ENCODE results near the gene TMEM89.

TMEM89 gene

DNA sequence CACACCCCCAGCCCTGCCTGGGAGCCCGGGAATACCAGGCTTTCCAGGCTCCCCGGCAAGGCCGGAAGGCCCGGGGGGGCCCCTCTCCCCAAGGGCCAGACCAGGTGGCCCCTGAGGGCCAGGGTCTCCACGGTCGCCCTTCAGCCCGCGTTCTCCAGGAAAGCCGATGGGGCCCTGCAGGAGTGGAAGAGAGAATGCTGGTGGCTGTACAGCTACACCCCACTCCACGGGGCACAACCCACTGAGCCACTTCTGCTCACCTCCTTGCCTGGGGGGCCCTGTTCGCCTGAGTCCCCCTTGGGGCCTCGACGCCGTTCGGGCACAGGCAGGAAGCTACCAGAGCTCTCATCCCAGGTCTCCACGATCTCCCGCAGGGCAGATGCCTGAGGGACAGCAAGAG lies 46.2 kb downstream of the TMEM89 start:
- no peak overlapping the region for H3K4me2 ChIP-seq (ENCODE audit: low read length)
- H3K4me1 ChIP-seq (ENCODE audit: control insufficient read depth, insufficient read depth, low read length): no peaks in the 10 kb centered on the region
- no peak overlapping the region for H3K4me3 ChIP-seq (ENCODE audit: low read length)
- H3K9ac ChIP-seq (ENCODE audit: low read depth, low read length): no peak overlapping the region
- peaks cover 15% of the 10 kb centered on the region for H3K36me3 ChIP-seq (ENCODE audit: insufficient read depth, low read length)
- H3K27me3 ChIP-seq (ENCODE audit: control insufficient read depth, insufficient read depth, low read length): no peaks in the 10 kb centered on the region
- no peaks in the 10 kb centered on the region for H3K9me3 ChIP-seq (replicated peaks; ENCODE audit: low read length)

DNA sequence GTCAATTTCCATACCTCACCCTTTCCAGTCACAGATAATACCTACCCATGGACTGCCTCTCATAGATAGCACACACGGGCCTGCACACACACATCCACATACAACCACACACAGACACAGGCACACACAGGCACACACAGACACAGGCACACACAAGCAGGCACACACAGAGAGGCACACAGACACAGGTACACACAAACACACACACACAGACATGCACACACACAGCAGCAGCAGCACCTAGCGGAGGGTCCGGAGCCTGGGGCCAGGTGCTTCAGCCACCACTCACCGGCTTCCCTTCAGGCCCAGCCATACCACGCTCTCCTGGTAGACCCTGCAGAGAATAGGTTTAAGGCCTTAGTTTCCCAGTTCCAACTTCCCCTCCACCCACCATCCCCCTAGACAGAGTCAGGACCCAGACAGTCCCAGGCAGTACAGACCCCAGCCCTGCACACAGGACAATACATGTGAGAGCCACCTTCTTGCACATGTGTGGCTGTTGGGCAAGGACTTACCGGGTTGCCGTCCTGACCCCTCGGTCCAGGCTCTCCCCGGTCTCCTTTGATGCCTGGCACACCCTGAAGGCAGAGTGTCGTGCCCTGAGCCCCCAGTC lies 47.5 kb downstream of the TMEM89 start:
- Histone ChIP-seq H3K4me1 (ENCODE audit: control insufficient read depth, insufficient read depth, low read length) (no peaks in the 10 kb centered on the region), H3K9me3 (replicated peaks; ENCODE audit: low read length) (no peaks in the 10 kb centered on the region), H3K4me2 (ENCODE audit: low read length) (no peak overlapping the region), H3K36me3 (ENCODE audit: insufficient read depth, low read length) (peaks cover 13% of the 10 kb centered on the region), H3K4me3 (ENCODE audit: low read length) (no peak overlapping the region), H3K9ac (ENCODE audit: low read depth, low read length) (no peak overlapping the region), H3K27me3 (ENCODE audit: control insufficient read depth, insufficient read depth, low read length) (no peaks in the 10 kb centered on the region)

DNA sequence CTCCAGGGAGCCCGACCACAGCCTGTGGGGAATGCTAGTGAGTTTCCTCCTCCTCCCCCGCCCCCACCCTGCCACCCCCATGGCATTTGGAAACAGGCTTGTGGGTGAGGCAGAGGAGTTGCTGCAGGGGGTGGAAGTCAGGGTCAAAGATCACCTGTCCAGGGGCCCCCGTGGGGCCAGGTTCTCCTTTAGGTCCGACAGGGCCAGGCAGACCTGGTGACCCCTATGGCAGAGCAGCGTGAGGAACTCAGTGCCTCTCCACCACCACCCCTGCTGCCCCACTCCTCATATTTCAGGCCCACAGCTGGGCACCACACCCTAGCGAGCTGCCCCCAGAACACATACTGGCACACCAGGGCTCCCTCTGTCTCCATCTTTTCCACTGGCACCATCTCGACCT lies 49.1 kb downstream of the TMEM89 start:
- Histone ChIP-seq H3K4me3 (ENCODE audit: low read length) (no peak overlapping the region), H3K9ac (ENCODE audit: low read depth, low read length) (no peak overlapping the region), H3K4me2 (ENCODE audit: low read length) (no peak overlapping the region), H3K9me3 (replicated peaks; ENCODE audit: low read length) (no peaks in the 10 kb centered on the region), H3K36me3 (ENCODE audit: insufficient read depth, low read length) (peaks cover 9% of the 10 kb centered on the region), H3K27me3 (ENCODE audit: control insufficient read depth, insufficient read depth, low read length) (no peaks in the 10 kb centered on the region), H3K4me1 (ENCODE audit: control insufficient read depth, insufficient read depth, low read length) (no peaks in the 10 kb centered on the region)

DNA sequence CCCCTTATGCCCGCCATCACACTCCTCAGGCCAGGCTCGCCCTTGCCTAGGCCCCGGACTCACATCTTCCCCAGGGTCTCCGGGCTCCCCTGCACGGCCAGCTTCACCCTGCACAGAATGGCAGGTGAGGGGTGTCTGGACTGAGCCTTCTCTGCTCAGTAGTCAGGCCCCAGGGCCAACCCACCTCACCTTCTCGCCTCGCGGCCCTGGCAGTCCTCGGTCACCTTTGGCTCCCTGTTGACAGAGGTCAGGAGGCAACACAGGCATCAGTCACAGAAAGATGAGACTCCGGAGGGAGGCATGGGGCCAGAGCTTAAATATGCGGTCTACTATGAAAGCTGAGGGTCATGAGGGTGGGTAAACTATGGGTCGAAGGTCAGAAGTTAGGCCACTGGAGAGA lies 49.6 kb downstream of the TMEM89 start:
- Histone ChIP-seq H3K4me3 (ENCODE audit: low read length) (no peak overlapping the region), H3K9ac (ENCODE audit: low read depth, low read length) (no peak overlapping the region), H3K9me3 (replicated peaks; ENCODE audit: low read length) (no peaks in the 10 kb centered on the region), H3K4me2 (ENCODE audit: low read length) (no peak overlapping the region), H3K36me3 (ENCODE audit: insufficient read depth, low read length) (peaks cover 8% of the 10 kb centered on the region), H3K4me1 (ENCODE audit: control insufficient read depth, insufficient read depth, low read length) (peaks cover under 1% of the 10 kb centered on the region), H3K27me3 (ENCODE audit: control insufficient read depth, insufficient read depth, low read length) (no peaks in the 10 kb centered on the region)

Data from skeletal muscle satellite cell (primary cell).